OCI-M2 (cell line): ENCODE results near the gene SLC9A9.

Source experiments
- DNase-seq: peaks from one replicate; lab custom pipeline; 2025; ENCODE audit not compliant: unreplicated experiment; lab: John Stamatoyannopoulos, UW

SLC9A9 gene

DNA sequence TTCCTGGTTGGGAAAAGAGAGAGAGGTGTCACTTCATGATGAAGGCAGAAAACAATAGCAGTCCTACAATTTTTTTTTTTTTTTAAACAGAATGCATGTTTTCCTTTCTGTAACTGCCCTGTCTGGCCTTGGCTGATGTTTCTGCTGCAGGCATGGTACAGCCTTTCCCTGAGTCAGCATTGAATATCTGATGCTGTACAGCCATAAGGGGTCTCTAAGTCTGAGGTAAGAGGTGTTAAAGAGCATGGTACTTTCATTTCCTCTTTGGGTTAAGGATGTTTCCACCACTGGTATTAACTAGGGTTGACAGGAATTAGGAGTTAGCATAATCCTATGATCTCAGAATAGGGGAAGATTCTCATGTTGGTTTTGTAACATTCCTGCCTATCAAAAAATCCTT lies 581.3 kb downstream of the SLC9A9 start:
- DNase-seq, result no peak

DNA sequence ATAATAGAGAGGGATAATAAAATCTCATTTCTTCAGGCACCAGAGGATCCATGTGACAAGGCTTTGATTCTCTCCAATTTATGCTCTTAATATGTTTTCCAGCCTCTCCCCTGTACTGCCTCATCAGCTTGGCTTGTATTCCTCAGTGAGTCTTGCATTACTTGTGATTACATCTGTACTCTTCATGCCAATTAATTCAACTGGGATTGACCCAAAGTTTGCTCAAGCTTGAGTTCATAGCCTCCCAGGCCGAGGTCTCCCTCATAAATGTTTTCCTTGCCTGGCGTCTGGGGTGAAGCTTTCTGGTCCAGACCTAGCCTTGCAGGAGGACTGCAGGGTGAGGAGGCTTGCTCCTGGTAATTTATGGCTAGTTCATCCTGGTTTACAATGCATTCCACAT lies 581.8 kb downstream of the SLC9A9 start:
- no peak for DNase-seq

GRCh38 chr3:143265501-143266070 lies 582.7 kb downstream of the SLC9A9 start:
- no peak for DNase-seq

- DNase-seq, result no peak
Observed at GRCh38 chr3:143263852-143264513, 584.3 kb downstream of the SLC9A9 start.

GRCh38 chr3:143261848-143262247 lies 586.4 kb downstream of the SLC9A9 start:
- DNase-seq, result no peak

GRCh38 chr3:143258692-143259091 lies 589.6 kb downstream of the SLC9A9 start:
- DNase-seq, result no peak

DNA sequence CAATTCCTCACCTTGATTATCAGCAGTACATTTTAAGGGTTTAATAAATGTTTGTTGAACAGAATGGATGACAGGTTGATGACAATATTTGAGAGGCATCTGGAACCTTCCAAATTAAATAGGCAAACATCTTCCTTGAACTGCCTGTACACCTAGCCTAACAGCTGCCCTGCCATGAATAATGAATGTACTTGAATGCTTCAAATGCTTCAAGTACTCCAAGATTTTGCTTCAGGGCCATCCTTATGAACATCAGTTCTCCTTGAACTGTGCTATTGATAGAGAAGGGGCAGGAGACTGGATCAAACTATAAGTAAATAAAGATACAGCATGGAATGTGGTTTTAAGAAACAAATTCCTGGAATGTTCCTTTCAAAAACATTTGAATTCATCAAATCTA lies 591.9 kb downstream of the SLC9A9 start:
- no peak for DNase-seq

DNA sequence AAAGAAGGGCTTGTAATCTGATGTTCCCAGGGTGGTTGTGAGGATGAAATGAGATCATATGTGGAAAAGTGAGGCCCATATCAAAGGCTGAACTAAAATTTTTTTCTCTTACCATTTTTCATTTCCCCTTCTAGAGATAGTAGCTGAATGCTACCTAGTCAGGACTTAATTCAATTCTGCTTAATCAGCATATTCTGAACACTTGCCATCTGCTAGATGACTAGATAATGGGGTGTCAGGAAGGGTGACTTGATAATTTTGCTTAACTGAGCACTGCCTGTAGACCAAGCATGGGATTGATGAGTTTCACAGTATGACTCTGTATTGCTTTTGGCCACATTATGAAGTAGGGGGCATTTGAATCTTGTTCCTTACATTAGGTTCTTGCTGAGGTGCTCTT lies 592.5 kb downstream of the SLC9A9 start:
- no peak for DNase-seq

- no peak for DNase-seq
Observed at GRCh38 chr3:143252931-143253330, 595.3 kb downstream of the SLC9A9 start.

GRCh38 chr3:143249014-143249413 lies 599.3 kb downstream of the SLC9A9 start:
- no peak for DNase-seq

GRCh38 chr3:143247073-143247472 lies 601.2 kb downstream of the SLC9A9 start:
- no peak for DNase-seq

DNA sequence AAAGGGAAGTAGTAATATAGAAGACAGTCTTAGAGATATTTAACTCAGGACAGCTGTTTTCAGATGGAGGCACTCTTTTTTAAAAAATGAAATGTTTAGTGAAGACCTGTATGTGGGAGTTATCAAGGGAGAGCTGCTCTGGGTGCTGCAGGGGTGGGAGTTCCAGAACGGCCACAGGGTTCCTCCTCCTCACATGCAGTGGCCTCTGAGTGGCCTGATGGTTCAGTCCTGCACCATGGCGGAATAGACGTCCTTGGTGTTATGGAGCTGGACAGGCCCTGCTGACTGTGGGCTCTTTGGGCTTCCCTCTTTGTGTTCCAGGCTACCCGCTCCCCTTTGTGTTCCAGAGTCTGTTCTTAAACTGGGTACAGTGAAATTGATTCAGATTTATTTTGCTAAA lies 602.6 kb downstream of the SLC9A9 start:
- no peak for DNase-seq

DNA sequence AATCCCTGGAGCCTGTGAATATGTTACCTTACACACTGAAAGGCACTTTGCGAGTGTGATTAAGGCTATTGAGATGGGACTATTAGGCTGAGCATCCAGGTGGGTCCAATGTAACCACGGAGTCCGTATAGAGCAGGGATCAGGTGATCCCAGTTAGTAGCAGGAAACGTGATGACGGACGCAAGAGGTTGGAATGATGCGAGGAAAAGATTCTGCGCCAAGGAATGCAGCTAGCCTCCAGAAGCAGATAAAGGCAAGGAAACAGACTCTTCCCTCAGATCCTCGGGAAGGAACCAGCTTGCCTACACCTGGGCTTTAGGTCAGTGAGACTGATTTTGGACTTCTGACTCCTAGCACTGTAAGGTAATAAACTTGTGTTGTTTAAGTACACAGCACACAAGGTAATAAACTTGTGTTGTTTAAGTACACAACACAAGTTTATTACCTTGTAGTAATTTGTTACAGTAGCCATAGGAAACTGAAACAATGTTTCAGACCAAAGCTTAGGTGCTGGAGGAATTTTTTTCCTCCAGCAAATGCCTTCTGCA lies 603.7 kb downstream of the SLC9A9 start:
- no peak for DNase-seq

DNA sequence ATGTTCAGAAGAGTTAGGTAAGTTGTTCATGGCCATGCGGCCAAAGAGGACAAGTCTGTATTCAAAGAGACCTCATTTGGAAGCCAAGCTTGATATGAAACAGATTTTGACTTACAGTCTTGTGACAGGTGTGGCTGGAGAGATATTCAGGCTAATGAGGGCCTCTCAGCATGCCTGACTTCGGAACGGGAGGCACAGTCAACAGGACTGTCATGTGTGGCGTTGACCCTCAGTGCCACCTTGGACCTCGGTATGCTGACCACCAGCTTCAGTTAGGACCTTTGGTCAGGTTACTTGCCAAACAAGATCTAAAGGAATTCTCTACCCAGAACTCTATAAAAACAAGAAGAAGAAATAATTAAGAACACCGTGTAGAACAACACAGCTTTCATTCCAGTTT lies 604.6 kb downstream of the SLC9A9 start:
- DNase-seq, result no peak

GRCh38 chr3:143242691-143243090 lies 605.6 kb downstream of the SLC9A9 start:
- DNase-seq, result no peak

- no peak for DNase-seq
Observed at GRCh38 chr3:143242101-143242500, 606.2 kb downstream of the SLC9A9 start.

DNA sequence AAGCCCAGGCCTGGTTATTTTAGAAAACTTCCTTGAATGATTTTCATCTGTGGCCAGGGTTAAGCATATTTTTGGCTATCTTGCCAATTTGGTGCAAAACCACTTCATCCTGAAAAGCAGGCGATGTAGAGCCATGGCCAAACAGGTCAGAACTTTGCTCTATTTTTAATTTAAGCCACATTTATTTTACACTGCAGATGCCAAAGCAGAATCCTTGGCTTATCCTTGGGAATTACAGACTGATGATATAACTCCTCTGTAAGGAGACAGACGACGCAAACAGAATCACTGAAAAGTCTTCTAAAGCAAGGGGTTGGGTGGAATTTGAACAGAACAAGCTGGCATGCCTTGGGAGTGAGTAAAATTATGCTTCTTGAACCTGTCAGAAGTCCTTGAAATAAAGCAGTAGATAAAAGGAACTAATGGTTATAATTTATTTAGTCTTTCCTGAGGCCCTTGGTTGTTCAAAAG lies 606.8 kb downstream of the SLC9A9 start:
- no peak for DNase-seq

- DNase-seq, result no peak
Observed at GRCh38 chr3:143240886-143241285, 607.4 kb downstream of the SLC9A9 start.

GRCh38 chr3:143239031-143239430 lies 609.2 kb downstream of the SLC9A9 start:
- DNase-seq, result no peak

GRCh38 chr3:143237077-143237627 lies 611.1 kb downstream of the SLC9A9 start:
- DNase-seq, result no peak

DNA sequence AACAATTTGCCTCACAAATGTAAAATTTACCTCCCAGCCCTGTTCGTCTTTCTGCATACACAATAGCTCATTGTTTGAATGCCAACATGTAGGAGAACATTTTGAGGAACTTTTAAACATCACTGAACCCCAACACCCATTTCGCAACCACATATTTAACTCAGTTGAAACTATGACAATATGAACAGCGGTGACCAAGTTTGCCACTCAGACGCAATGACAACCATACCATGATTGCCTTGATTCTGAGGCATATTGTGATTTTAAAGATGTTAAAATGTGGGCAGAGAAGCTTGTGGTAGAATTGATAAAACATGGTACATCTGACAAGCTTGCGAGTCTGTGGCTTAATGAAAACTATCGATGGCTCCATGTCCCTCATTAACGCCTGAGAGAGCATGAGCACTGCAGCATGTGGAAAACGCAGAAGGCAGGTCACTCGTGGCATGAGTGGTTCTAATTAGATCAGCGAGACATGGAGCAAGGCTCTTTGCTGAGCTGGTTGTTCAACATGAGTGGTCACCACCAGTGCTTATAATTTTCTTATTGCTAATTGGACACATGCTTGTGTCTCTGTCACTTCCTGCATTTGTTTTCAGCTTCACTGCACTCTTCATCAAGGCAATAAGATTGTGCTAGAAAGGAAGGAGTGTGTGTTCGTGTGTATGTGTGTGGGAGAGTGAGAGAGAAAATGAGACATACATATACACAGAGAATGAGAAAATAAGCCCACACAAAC lies 611.9 kb downstream of the SLC9A9 start:
- no peak for DNase-seq
